GM18870 (cell line): ENCODE measurements around the gene TSPAN12.
A peak's percentile ranks its signal among the peaks of the same experiment; 100 is the strongest.
"Not testable (repeated sequence)": the region's sequence is repeated elsewhere in the genome, so short reads cannot be mapped to it uniquely, and the experiment has no call there.

Experiments used
- ATAC-seq: cut with Tn5 transposase; IDR thresholded peaks from one replicate; pipeline ENCODE4 v1.9.1; 2021; ENCODE audit warnings: moderate library complexity; ENCODE audit not compliant: unreplicated experiment

TSPAN12 gene

GRCh38 chr7:120857588-120858573, at the start of gene TSPAN12:
Gene TSPAN12 (minus strand): TSS chr7:120858144. CDS start chr7:120856763, 1,381 bp downstream.
- peak; percentile 41 for ATAC-seq

- peak; percentile 72 for ATAC-seq
These were observed 41.0 kb upstream of the TSPAN12 start for GRCh38 chr7:120898715-120899499.

GRCh38 chr7:120895253-120895652, 37.3 kb upstream of the TSPAN12 start:
- not testable (repeated sequence) for ATAC-seq

GRCh38 chr7:120885602-120886001, 27.7 kb upstream of the TSPAN12 start:
- ATAC-seq, result not testable (repeated sequence)

- ATAC-seq, result no peak
These were observed 19.8 kb upstream of the TSPAN12 start for GRCh38 chr7:120877701-120878100.

GRCh38 chr7:120876922-120877321, 19.0 kb upstream of the TSPAN12 start:
- ATAC-seq, result no peak

GRCh38 chr7:120874722-120875121, 16.8 kb upstream of the TSPAN12 start:
- ATAC-seq, result no peak

- no peak for ATAC-seq
These were observed 16.1 kb upstream of the TSPAN12 start for GRCh38 chr7:120874016-120874415.

GRCh38 chr7:120873401-120873800, 15.5 kb upstream of the TSPAN12 start:
- ATAC-seq, result no peak

GRCh38 chr7:120869700-120870099, 11.8 kb upstream of the TSPAN12 start:
- ATAC-seq, result peak; percentile 71

- ATAC-seq, result peak; percentile 45
These were observed 10.0 kb upstream of the TSPAN12 start for GRCh38 chr7:120867932-120868331.

GRCh38 chr7:120865191-120865981, 7.4 kb upstream of the TSPAN12 start:
- no peak for ATAC-seq

- no peak for ATAC-seq
These were observed 6.4 kb upstream of the TSPAN12 start for GRCh38 chr7:120864141-120864900.

- no peak for ATAC-seq
These were observed 5.1 kb upstream of the TSPAN12 start for GRCh38 chr7:120862987-120863590.

GRCh38 chr7:120860156-120860555, 2.2 kb upstream of the TSPAN12 start:
- no peak for ATAC-seq

- no peak for ATAC-seq
These were observed 1.5 kb upstream of the TSPAN12 start for GRCh38 chr7:120859459-120859858.

GRCh38 chr7:120856621-120857352, 1.2 kb downstream of the TSPAN12 start:
- peak; percentile 75 for ATAC-seq

GRCh38 chr7:120856198-120856597, 1.7 kb downstream of the TSPAN12 start:
- no peak for ATAC-seq

- ATAC-seq, result no peak
These were observed 5.2 kb downstream of the TSPAN12 start for GRCh38 chr7:120852700-120853099.
